ENCODE measurements around the gene KATNB1. TPM values are rescaled to one million over a fixed set of nuclear protein-coding genes. Genes with fewer than 3 reads are reported as not detected.
A peak's percentile ranks its signal among the peaks of the same experiment; 100 is the strongest.

KATNB1 gene
- polyA plus RNA-seq, 1 experiment, result 10.7 TPM

DNA sequence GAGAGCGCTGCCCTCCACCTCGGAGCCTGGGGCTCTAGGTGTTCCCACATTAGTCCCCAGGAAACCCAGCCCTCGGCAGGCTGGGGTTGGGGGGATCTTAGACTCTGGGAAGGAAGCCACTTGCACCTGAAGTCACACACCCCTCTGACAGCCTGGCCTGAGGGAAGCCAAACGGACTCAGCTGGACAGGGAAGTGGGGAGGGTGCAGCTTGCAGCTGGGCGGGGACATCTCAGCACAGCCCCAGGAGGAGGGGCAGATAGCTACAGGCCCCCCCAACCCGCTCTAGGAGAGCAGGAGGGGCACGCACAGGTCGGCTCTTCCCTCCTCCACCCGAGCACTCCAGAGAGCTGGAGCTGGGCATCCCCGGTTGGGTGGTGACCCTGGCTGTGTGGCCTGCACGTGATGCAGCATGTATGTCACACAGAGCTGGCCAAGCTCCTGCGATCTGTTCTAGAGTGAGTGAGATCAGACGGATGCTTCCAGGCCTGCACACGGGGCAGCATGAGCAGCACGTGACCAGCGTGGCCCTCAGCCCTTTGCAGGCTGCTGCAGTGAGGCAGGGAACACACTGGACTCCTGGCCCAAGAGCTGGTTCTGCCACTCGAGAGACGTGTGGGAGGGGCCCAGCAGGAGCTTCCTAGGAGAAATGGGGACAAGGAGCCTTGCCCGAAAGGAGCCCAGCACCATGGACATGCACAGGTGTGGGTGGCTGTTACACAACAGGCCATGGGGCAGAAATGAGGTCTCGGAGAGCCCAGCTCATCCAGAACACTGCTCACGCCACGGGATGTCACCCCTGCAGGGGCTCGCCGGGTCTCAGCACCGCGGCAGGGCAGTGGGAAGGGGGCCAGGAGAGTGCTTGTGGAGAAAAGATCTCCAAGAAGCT lies 51.3 kb downstream of the KATNB1 start:
- H3K9me3 ChIP-seq (ENCODE audit: control insufficient read depth, insufficient read depth, low read length), result no peaks in the 10 kb centered on the region
- POLR2A ChIA-PET, result interaction anchor here (0.6 to 1.4 kb wide), 2 partner anchors 8 to 18 kb away, joined by 3 read pairs; no protein-coding TSS in a partner anchor
- CTCF ChIA-PET, result interaction anchor here (1.2 to 1.7 kb wide), 2 partner anchors 9 to 15 kb away, joined by 5 to 7 read pairs; partner anchors contain the start of gene KIFC3
- H3K4me3 ChIP-seq (ENCODE audit: low read depth, low read length), result no peak overlapping the region
- H3K27me3 ChIP-seq (ENCODE audit: control insufficient read depth, insufficient read depth, low read length), result no peaks in the 10 kb centered on the region
- H3K27ac ChIP-seq (ENCODE audit: low read depth, low read length), result peak overlapping the region; percentile 31
- TF ChIP-seq, protein P1, sequence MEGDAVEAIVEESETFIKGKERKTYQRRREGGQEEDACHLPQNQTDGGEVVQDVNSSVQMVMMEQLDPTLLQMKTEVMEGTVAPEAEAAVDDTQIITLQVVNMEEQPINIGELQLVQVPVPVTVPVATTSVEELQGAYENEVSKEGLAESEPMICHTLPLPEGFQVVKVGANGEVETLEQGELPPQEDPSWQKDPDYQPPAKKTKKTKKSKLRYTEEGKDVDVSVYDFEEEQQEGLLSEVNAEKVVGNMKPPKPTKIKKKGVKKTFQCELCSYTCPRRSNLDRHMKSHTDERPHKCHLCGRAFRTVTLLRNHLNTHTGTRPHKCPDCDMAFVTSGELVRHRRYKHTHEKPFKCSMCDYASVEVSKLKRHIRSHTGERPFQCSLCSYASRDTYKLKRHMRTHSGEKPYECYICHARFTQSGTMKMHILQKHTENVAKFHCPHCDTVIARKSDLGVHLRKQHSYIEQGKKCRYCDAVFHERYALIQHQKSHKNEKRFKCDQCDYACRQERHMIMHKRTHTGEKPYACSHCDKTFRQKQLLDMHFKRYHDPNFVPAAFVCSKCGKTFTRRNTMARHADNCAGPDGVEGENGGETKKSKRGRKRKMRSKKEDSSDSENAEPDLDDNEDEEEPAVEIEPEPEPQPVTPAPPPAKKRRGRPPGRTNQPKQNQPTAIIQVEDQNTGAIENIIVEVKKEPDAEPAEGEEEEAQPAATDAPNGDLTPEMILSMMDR (IDR thresholded peaks at IDR 0.05; ENCODE audit: low read depth, low read length), result no peak
- no peak for DNase-seq (ENCODE audit: low read depth, low spot score)

DNA sequence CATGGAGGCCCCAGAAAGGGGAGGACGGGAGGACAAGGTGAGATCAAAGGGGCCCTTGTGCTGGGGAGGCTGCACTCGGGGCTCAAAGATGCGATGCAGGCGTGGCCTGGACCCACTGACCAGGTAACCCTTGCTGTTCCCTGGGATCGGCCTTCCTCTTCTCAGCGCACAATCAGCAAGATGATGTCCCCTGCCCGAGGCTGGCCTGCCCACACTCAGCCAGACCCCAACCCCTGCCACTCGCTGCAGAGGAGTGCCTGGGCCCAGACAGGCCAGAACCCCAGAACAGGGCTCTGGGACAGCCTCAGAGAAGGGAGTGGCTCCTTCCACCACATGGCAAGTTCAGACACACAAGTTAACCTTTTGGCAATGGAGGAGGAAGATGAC lies 51.9 kb downstream of the KATNB1 start:
- no peaks in the 10 kb centered on the region for H3K9me3 ChIP-seq (ENCODE audit: control insufficient read depth, insufficient read depth, low read length)
- H3K27me3 ChIP-seq (ENCODE audit: control insufficient read depth, insufficient read depth, low read length), result no peaks in the 10 kb centered on the region
- TF ChIP-seq, protein P1 (IDR thresholded peaks at IDR 0.05; ENCODE audit: low read depth, low read length), result no peak
- H3K4me3 ChIP-seq (ENCODE audit: low read depth, low read length), result no peak overlapping the region
- CTCF ChIA-PET, result interaction anchor here (1.2 to 1.7 kb wide), 2 partner anchors 8 to 14 kb away, joined by 5 to 7 read pairs; partner anchors contain the start of gene KIFC3
- no peak for DNase-seq (ENCODE audit: low read depth, low spot score)
- POLR2A ChIA-PET, result interaction anchor here (0.6 to 1.4 kb wide), 2 partner anchors 9 to 17 kb away, joined by 3 read pairs; no protein-coding TSS in a partner anchor
- H3K27ac ChIP-seq (ENCODE audit: low read depth, low read length), result peak overlapping the region; percentile 11

DNA sequence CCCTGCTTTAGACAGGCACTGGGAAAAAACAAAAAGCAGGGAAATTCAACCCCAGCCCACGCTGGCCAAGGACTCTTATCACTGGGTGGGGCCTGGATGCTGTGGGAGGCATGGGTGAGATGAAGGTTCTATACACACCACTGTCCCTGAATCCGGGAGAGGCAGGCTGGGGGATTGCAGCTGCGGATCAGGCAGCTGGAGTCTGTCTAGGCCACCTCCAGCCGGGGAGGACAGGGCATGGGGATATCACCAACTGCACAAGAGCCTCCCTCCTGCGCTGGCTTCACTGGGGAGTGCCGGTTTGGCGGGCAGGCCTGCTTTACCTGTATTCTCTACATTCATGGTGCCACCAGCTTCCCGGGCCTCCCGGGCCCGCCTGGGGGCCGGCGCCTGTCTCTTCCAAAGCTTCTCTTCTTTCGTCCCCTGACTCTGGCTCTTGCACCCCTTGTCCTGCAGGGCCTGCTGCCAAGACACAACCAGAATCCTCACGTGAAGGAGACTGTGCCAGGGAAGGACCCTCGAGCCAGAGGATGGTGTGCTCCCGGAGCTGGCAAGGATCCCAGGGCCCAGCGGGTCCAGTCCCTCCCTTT lies 52.8 kb downstream of the KATNB1 start:
- Histone ChIP-seq H3K9me3 (ENCODE audit: control insufficient read depth, insufficient read depth, low read length) (no peaks in the 10 kb centered on the region), H3K27me3 (ENCODE audit: control insufficient read depth, insufficient read depth, low read length) (no peaks in the 10 kb centered on the region), H3K4me3 (ENCODE audit: low read depth, low read length) (no peak overlapping the region), H3K27ac (ENCODE audit: low read depth, low read length) (no peak overlapping the region)
- CTCF ChIA-PET, result no interaction called here
- DNase-seq (ENCODE audit: low read depth, low spot score), result no peak
- POLR2A ChIA-PET, result interaction anchor here (1.4 kb wide), 1 partner anchor 10 kb away, joined by 3 read pairs; no protein-coding TSS in a partner anchor
- TF ChIP-seq, protein P1 (IDR thresholded peaks at IDR 0.05; ENCODE audit: low read depth, low read length), result no peak

DNA sequence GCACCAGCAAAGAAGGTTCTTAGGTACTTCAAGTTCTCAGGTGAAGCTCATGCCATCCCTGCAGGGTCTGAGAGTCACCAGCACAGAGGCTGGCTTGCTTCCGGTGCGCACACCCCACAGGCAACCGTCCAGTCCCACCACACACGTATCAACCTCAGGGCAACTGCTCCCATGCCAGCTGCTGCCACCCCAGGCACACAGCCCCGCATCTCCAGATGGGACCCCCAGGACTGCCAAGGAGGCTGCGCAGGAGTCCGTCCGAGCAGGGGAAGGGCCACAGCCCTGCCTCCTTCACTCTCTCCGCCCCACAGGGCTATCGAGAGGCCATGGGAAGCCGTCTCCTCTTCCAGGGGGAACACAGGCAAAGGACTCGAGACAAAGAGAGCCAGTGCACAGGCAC lies 53.4 kb downstream of the KATNB1 start:
- Histone ChIP-seq H3K9me3 (ENCODE audit: control insufficient read depth, insufficient read depth, low read length) (no peaks in the 10 kb centered on the region), H3K27ac (ENCODE audit: low read depth, low read length) (no peak overlapping the region), H3K27me3 (ENCODE audit: control insufficient read depth, insufficient read depth, low read length) (no peaks in the 10 kb centered on the region), H3K4me3 (ENCODE audit: low read depth, low read length) (no peak overlapping the region)
- DNase-seq (ENCODE audit: low read depth, low spot score), result no peak
- TF ChIP-seq, protein P1 (IDR thresholded peaks at IDR 0.05; ENCODE audit: low read depth, low read length), result no peak
- ChIA-PET CTCF (no interaction called here), POLR2A (no interaction called here)
